Ascending aorta (tissue), 2 donors: ENCODE results near the gene RXFP1. TPM values are rescaled to one million over a fixed set of nuclear protein-coding genes. Genes with fewer than 3 reads are reported as not detected.

ENCODE experiments used
- DNase-seq, 2 donors: peaks; one replicate each; pipeline ENCODE4 v3.0.0-alpha.2; 2019; ENCODE audit warnings: low spot score in 2 of 2
- H3K27ac ChIP-seq, 2 donors: fragments of 200-600 bp; sonication (generic); one replicate each; pipeline ENCODE4 v1.5.1; 2016 to 2017; ENCODE audit warnings: mild to moderate bottlenecking in 1 of 2
- H3K27me3 ChIP-seq: fragments of 200-600 bp; sonication (generic); one replicate; pipeline ENCODE4 v1.5.1; 2017
- H3K36me3 ChIP-seq, 2 donors: fragments of 200-600 bp; sonication (generic); one replicate each; pipeline ENCODE4 v1.5.1; 2016
- H3K4me1 ChIP-seq, 2 donors: fragments of 200-600 bp; sonication (generic); one replicate each; pipeline ENCODE4 v1.5.1; 2016 to 2017; ENCODE audit warnings: mild to moderate bottlenecking in 1 of 2
- H3K4me3 ChIP-seq, 2 donors: fragments of 200-600 bp; sonication (generic); one replicate each; pipeline ENCODE4 v1.5.1; 2016 to 2017; ENCODE audit warnings: mild to moderate bottlenecking in 1 of 2
- H3K9me3 ChIP-seq, 2 donors: fragments of 200-600 bp; sonication (generic); one replicate each; pipeline ENCODE4 v1.5.1; 2016
- intact Hi-C: fragments of 100-400 bp; cut with DNase I; formaldehyde crosslinking; loops from one replicate; pipeline ENCODE4 v1.15.1; 2023
- total RNA-seq: library from RNA; depleted of rRNA; stranded (reverse); fragments of >200 nt; gene quantifications from one replicate; pipeline ENCODE4 v1.1.0, GENCODE V29; 2016
- TF ChIP-seq, protein P1 (sequence below), 3 experiments: fragments of 200-600 bp in 2 of 3; fragments of 450-650 bp in 1 of 3; sonication (generic) in 2 of 3; IDR thresholded peaks; one replicate each; pipeline ENCODE4 v1.5.1; 2016 to 2019; ENCODE audit warnings: antibody characterized with exemption in 3 of 3, mild to moderate bottlenecking in 1 of 3, moderate library complexity in 1 of 3

RXFP1 gene
- total RNA-seq, 1 donor from 2014 or later = 0.75 TPM

DNA sequence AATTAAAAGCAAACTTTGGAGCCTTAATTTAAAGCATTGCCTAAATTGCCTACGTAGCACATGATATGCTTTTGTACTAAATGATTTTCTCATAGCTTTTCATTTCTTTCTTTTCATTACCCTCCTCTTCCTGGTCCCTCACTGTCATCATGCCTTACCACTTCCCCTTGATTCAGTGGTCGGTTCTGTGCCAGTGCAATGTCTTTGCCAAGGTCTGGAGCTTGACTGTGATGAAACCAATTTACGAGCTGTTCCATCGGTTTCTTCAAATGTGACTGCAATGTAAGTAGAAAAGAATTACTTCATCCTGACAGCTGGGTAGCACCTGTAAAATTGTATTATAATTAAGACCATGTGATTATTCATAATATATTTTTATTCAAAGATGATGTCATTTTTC lies 77.5 kb downstream of the RXFP1 start:
- Histone ChIP-seq H3K27ac (no peak overlapping the region), H3K4me3 (no peak overlapping the region), H3K27me3 (no peaks in the 10 kb centered on the region), H3K9me3 (no peaks in the 10 kb centered on the region), H3K4me1 (no peaks in the 10 kb centered on the region), H3K36me3 (no peaks in the 10 kb centered on the region)
- intact Hi-C loops = no loop called here
- DNase-seq = no peak
- TF ChIP-seq, protein P1, sequence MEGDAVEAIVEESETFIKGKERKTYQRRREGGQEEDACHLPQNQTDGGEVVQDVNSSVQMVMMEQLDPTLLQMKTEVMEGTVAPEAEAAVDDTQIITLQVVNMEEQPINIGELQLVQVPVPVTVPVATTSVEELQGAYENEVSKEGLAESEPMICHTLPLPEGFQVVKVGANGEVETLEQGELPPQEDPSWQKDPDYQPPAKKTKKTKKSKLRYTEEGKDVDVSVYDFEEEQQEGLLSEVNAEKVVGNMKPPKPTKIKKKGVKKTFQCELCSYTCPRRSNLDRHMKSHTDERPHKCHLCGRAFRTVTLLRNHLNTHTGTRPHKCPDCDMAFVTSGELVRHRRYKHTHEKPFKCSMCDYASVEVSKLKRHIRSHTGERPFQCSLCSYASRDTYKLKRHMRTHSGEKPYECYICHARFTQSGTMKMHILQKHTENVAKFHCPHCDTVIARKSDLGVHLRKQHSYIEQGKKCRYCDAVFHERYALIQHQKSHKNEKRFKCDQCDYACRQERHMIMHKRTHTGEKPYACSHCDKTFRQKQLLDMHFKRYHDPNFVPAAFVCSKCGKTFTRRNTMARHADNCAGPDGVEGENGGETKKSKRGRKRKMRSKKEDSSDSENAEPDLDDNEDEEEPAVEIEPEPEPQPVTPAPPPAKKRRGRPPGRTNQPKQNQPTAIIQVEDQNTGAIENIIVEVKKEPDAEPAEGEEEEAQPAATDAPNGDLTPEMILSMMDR (IDR thresholded peaks at IDR 0.05) = no peak

DNA sequence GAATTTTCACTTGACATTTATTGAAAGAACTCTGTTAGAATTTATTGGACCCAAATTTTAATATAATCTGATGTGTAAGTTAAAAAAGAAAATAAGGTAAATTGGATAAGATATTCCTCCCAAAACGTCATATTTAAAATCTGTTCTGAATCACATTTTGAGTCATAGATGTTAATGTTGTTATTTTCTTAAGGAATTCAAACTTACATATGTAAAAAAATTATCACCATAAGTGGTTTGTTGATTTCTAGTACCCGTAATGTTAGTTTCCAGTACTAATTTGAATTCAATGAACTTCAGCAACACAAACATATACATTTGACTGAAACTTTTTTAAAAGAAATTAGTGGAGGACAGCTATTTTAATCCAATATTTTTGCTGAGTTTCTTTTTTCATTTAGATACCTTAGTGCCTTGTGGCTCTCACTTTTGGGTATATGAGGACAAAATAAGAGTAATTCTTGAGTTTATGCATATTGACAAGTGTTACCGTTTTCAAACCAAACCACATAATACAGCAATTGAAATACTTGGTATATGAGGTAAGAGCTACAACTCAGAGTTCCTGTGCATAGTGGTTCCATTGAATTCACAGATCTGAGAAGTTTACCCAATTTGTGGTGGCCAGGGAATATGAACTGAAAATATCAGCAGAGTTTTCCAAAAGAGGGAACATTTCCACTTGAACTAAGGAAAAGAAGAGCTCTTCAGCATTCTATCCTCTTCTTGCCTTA lies 78.2 kb downstream of the RXFP1 start:
- Histone ChIP-seq H3K36me3 (no peaks in the 10 kb centered on the region), H3K4me3 (no peak overlapping the region), H3K27ac (no peak overlapping the region), H3K9me3 (no peaks in the 10 kb centered on the region), H3K4me1 (no peaks in the 10 kb centered on the region), H3K27me3 (no peaks in the 10 kb centered on the region)
- DNase-seq = no peak
- TF ChIP-seq, protein P1 (IDR thresholded peaks at IDR 0.05) = no peak
- intact Hi-C loops = no loop called here

DNA sequence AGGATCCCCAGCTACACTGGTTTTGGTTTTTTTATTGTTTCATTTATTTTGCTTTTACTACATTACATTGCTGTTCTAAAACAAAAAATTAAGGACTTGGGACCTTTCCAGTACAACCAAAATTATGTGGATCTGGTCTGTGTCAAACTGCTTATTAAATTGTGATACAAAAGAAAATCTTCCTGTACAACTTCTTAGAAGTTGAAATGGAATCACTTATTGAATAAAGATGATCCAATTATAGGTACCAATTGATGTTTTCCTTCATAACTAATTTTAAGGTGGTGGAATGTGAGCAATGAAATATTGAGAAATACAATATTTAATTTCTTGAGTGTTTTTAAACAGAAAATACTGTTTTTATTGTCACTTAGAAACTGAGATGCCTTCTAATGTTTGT lies 82.7 kb downstream of the RXFP1 start:
- H3K4me3 ChIP-seq = no peak overlapping the region
- TF ChIP-seq, protein P1 (IDR thresholded peaks at IDR 0.05) = no peak
- H3K9me3 ChIP-seq = no peaks in the 10 kb centered on the region
- intact Hi-C loops = no loop called here
- H3K4me1 ChIP-seq = no peaks in the 10 kb centered on the region
- no peak for DNase-seq
- H3K36me3 ChIP-seq = no peaks in the 10 kb centered on the region
- no peaks in the 10 kb centered on the region for H3K27me3 ChIP-seq
- no peak overlapping the region for H3K27ac ChIP-seq

DNA sequence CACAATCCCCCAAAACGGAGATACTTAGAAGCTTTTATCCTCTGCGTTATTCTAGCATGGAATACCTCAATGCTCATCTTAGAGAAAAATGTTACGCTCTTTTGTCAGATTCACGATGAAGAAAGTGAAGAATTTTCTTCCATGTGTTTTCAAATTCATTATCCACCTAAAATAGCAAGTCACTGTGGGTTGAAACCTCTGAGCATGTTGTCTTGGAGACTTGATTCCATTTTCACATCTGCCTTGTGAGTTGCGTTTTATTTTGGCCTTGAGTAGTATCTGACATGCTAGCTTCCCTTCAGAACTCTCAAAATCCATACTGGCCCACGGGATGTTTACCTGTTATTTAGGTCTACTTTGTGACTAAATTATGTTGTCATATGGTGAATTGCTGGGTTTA lies 83.7 kb downstream of the RXFP1 start:
- H3K4me3 ChIP-seq = no peak overlapping the region
- H3K27me3 ChIP-seq = no peaks in the 10 kb centered on the region
- intact Hi-C loops = no loop called here
- H3K9me3 ChIP-seq = no peaks in the 10 kb centered on the region
- H3K4me1 ChIP-seq = no peaks in the 10 kb centered on the region
- TF ChIP-seq, protein P1 (IDR thresholded peaks at IDR 0.05) = no peak
- H3K36me3 ChIP-seq = no peaks in the 10 kb centered on the region
- no peak overlapping the region for H3K27ac ChIP-seq
- no peak for DNase-seq

DNA sequence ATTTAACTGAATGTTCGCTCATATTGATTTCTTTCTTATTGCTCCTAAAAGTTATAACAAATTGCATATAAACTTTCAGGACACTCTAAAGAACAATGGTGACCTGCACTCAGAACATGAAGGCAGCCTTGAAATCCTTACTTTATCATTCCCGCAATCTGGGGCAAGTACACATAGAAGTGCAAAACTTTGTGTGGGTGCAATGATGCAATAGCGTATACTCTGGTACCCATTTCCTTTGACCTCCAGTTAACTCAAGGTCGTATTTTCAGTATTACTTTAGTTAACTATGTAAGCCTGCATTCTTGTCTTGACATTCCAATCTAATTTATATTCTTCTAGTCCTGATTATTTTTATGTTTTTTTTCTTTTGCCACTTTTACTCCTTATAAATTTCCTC lies 85.3 kb downstream of the RXFP1 start:
- TF ChIP-seq, protein P1 (IDR thresholded peaks at IDR 0.05) = no peak
- Histone ChIP-seq H3K9me3 (no peaks in the 10 kb centered on the region), H3K4me1 (no peaks in the 10 kb centered on the region), H3K4me3 (no peak overlapping the region), H3K27ac (no peak overlapping the region), H3K27me3 (no peaks in the 10 kb centered on the region), H3K36me3 (no peaks in the 10 kb centered on the region)
- intact Hi-C loops = no loop called here
- DNase-seq = no peak

DNA sequence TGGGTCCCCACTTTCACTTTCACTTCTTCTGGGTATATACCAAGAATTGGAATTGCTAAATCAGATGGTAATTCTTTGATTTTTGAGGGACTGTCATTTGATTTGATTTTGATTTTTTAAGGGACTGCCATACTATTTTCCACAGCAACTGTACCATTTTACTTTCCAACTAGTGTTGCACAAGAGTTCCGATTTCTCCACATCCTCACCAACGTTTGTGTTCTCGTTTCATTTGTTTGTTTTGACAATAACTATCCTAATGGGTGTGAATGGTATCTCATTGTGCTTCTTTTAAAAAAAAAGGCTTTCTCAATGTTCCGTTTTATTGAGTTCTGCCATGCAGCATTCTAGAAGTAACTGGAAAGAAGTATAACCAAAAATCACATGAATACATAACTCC lies 87.4 kb downstream of the RXFP1 start:
- no peaks in the 10 kb centered on the region for H3K36me3 ChIP-seq
- H3K4me1 ChIP-seq = no peaks in the 10 kb centered on the region
- intact Hi-C loops = no loop called here
- no peak overlapping the region for H3K27ac ChIP-seq
- TF ChIP-seq, protein P1 (IDR thresholded peaks at IDR 0.05) = no peak
- H3K4me3 ChIP-seq = no peak overlapping the region
- H3K27me3 ChIP-seq = no peaks in the 10 kb centered on the region
- DNase-seq = no peak
- no peaks in the 10 kb centered on the region for H3K9me3 ChIP-seq
